GM23248 (cell line): Measurements from ENCODE around the gene PALB2.

ENCODE experiments used
- EZH2 ChIP-seq: fragments of 200-600 bp; sonication (generic); IDR thresholded peaks from 2 replicates; pipeline ENCODE4 v1.6.1; 2018; ENCODE audit warnings: antibody characterized with exemption, mild to moderate bottlenecking; ENCODE audit not compliant: insufficient read depth, poor library complexity, severe bottlenecking
- EZH2phosphoT487 ChIP-seq: fragments of 200-600 bp; sonication (generic); IDR thresholded peaks from 2 replicates; pipeline ENCODE4 v1.6.1; 2018; ENCODE audit warnings: antibody characterized with exemption, moderate library complexity, mild to moderate bottlenecking, low read depth; ENCODE audit not compliant: insufficient read depth

GRCh38 chr16:23609929-23610328 lies 31.2 kb downstream of the PALB2 start:
- no peak for TF ChIP-seq EZH2
- no peak for TF ChIP-seq EZH2phosphoT487
